ENCODE measurements around the gene NXNL2.

NXNL2 gene

GRCh38 chr9:88589656-88590055, 54.7 kb downstream of the NXNL2 start:
- DNase-seq (ENCODE audit: low spot score) = no peak
- no peak for TF ChIP-seq CTCF (IDR thresholded peaks at IDR 0.05; ENCODE audit: extremely low read depth, missing control alignments)

- no peak for DNase-seq (ENCODE audit: low spot score)
- TF ChIP-seq CTCF (IDR thresholded peaks at IDR 0.05; ENCODE audit: extremely low read depth, missing control alignments) = no peak
These were observed 55.7 kb downstream of the NXNL2 start for GRCh38 chr9:88590558-88591146.

GRCh38 chr9:88593537-88594185, 58.7 kb downstream of the NXNL2 start:
- peak; percentile 57 for DNase-seq (ENCODE audit: low spot score)
- no peak for TF ChIP-seq CTCF (IDR thresholded peaks at IDR 0.05; ENCODE audit: extremely low read depth, missing control alignments)

Data from GM20000 (cell line).